A549 (cell line): ENCODE results near the gene CUL1.

Experiments used
- GATA3 ChIP-seq: IDR thresholded peaks from 2 replicates; pipeline ENCODE4 v1.6.1; 2012; ENCODE audit warnings: borderline replicate concordance
- HOXB13 ChIP-seq: fragments of 250-450 bp; sonication (Bioruptor Pico); IDR thresholded peaks from 2 replicates; pipeline ENCODE4 v1.5.0; 2020; ENCODE audit warnings: low read depth, mild to moderate bottlenecking, moderate library complexity
- KDM1A ChIP-seq: fragments of 200-600 bp; sonication (generic); IDR thresholded peaks from 2 replicates; pipeline ENCODE4 v1.6.1; 2016; ENCODE audit warnings: low read depth, mild to moderate bottlenecking
- MAFK ChIP-seq: fragments of 450-650 bp; IDR thresholded peaks from 2 replicates; pipeline ENCODE4 v1.6.1; 2014; ENCODE audit not compliant: partially characterized antibody
- PHF8 ChIP-seq: fragments of 200-600 bp; sonication (generic); IDR thresholded peaks from 2 replicates; pipeline ENCODE4 v1.6.1; 2016; ENCODE audit warnings: low read depth, mild to moderate bottlenecking, antibody characterized with exemption, moderate library complexity, borderline replicate concordance
- POLR2A ChIP-seq: IDR thresholded peaks from 2 replicates; pipeline ENCODE4 v1.6.1; 2012; ENCODE audit warnings: mild to moderate bottlenecking, low read length
- ZC3H11A ChIP-seq: fragments of 450-650 bp; IDR thresholded peaks from 2 replicates; pipeline ENCODE4 v1.6.1; 2014; ENCODE audit warnings: antibody characterized with exemption, mild to moderate bottlenecking
- TF ChIP-seq, protein P1 (sequence below): fragments of >200 bp; sonication (Bioruptor Twin); formaldehyde crosslinking; IDR thresholded peaks from 3 replicates; pipeline ENCODE4 v1.5.1; 2016
- TF ChIP-seq, protein P2 (sequence below): fragments of 150-350 bp; IDR thresholded peaks from 2 replicates; pipeline ENCODE4 v1.6.1; 2014; ENCODE audit warnings: low read depth, mild to moderate bottlenecking, low read length
- TF ChIP-seq, protein P3 (sequence below): fragments of 200-600 bp; sonication (generic); IDR thresholded peaks from 2 replicates; pipeline ENCODE4 v1.6.1; 2016; ENCODE audit warnings: antibody characterized with exemption, mild to moderate bottlenecking, moderate library complexity

DNA sequence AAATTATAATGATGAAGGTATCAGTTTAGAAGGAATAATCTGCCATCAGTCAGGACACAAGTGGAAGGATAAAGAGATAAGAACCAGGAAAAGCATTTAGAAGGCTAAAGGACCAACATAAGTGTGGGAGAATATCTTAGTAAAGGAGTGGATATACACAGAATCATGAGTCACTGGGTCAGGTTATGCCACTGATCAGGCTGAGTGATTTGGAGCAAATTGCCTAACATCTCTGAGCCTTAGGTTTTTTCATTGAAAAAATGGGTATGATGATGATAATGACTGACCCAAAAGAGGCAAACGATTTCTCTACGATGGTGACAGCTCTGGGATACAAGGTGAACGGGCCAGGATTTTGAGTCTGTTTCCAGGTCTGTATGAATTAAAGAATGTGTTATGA, 2.8 kb upstream of the CUL1 start:
- no peak for TF ChIP-seq HOXB13 (CRISPR knock-in tag)
- TF ChIP-seq, protein P1, sequence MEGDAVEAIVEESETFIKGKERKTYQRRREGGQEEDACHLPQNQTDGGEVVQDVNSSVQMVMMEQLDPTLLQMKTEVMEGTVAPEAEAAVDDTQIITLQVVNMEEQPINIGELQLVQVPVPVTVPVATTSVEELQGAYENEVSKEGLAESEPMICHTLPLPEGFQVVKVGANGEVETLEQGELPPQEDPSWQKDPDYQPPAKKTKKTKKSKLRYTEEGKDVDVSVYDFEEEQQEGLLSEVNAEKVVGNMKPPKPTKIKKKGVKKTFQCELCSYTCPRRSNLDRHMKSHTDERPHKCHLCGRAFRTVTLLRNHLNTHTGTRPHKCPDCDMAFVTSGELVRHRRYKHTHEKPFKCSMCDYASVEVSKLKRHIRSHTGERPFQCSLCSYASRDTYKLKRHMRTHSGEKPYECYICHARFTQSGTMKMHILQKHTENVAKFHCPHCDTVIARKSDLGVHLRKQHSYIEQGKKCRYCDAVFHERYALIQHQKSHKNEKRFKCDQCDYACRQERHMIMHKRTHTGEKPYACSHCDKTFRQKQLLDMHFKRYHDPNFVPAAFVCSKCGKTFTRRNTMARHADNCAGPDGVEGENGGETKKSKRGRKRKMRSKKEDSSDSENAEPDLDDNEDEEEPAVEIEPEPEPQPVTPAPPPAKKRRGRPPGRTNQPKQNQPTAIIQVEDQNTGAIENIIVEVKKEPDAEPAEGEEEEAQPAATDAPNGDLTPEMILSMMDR, result no peak
- TF ChIP-seq, protein P2, sequence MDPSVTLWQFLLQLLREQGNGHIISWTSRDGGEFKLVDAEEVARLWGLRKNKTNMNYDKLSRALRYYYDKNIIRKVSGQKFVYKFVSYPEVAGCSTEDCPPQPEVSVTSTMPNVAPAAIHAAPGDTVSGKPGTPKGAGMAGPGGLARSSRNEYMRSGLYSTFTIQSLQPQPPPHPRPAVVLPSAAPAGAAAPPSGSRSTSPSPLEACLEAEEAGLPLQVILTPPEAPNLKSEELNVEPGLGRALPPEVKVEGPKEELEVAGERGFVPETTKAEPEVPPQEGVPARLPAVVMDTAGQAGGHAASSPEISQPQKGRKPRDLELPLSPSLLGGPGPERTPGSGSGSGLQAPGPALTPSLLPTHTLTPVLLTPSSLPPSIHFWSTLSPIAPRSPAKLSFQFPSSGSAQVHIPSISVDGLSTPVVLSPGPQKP, result no peak
- TF ChIP-seq POLR2A, result no peak
- TF ChIP-seq MAFK, result no peak
- TF ChIP-seq ZC3H11A, result no peak
- TF ChIP-seq KDM1A, result no peak
- TF ChIP-seq, protein P3, sequence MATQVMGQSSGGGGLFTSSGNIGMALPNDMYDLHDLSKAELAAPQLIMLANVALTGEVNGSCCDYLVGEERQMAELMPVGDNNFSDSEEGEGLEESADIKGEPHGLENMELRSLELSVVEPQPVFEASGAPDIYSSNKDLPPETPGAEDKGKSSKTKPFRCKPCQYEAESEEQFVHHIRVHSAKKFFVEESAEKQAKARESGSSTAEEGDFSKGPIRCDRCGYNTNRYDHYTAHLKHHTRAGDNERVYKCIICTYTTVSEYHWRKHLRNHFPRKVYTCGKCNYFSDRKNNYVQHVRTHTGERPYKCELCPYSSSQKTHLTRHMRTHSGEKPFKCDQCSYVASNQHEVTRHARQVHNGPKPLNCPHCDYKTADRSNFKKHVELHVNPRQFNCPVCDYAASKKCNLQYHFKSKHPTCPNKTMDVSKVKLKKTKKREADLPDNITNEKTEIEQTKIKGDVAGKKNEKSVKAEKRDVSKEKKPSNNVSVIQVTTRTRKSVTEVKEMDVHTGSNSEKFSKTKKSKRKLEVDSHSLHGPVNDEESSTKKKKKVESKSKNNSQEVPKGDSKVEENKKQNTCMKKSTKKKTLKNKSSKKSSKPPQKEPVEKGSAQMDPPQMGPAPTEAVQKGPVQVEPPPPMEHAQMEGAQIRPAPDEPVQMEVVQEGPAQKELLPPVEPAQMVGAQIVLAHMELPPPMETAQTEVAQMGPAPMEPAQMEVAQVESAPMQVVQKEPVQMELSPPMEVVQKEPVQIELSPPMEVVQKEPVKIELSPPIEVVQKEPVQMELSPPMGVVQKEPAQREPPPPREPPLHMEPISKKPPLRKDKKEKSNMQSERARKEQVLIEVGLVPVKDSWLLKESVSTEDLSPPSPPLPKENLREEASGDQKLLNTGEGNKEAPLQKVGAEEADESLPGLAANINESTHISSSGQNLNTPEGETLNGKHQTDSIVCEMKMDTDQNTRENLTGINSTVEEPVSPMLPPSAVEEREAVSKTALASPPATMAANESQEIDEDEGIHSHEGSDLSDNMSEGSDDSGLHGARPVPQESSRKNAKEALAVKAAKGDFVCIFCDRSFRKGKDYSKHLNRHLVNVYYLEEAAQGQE, result no peak
- no peak for TF ChIP-seq PHF8
- no peak for TF ChIP-seq GATA3
